ENCODE measurements around the gene YBX1. TPM values are rescaled to one million over a fixed set of nuclear protein-coding genes. Genes with fewer than 3 reads are reported as not detected.
A peak's percentile ranks its signal among the peaks of the same experiment; 100 is the strongest.

YBX1 gene
- total RNA-seq, 1 donor from 2014 or later, result 538 TPM

- TF ChIP-seq CTCF (IDR thresholded peaks at IDR 0.05), result peak; percentile 26
- Mint-ChIP-seq H3K4me1 (ENCODE audit: unreplicated experiment) (peaks cover 21% of the 10 kb centered on the region), H3K9me3 (ENCODE audit: unreplicated experiment) (no peaks in the 10 kb centered on the region), H3K36me3 (ENCODE audit: unreplicated experiment) (peaks cover 5% of the 10 kb centered on the region), H3K27ac (ENCODE audit: unreplicated experiment) (peak within 1 kb of the TSS; percentile 92), H3K27me3 (ENCODE audit: unreplicated experiment) (peaks cover 11% of the 10 kb centered on the region), H3K4me3 (ENCODE audit: unreplicated experiment) (peak within 1 kb of the TSS; percentile 98)
- DNase-seq (ENCODE audit: extremely low spot score, unreplicated experiment), result peak; percentile 96
Observed at GRCh38 chr1:42657981-42658876, 24.0 kb upstream of the YBX1 start, which contains the start of gene PPIH. Gene PPIH (plus strand): TSS chr1:42658423. CDS start chr1:42658447, 24 bp downstream.

GRCh38 chr1:42658877-42659337 lies 23.3 kb upstream of the YBX1 start:
- TF ChIP-seq CTCF (IDR thresholded peaks at IDR 0.05), result no peak
- Mint-ChIP-seq H3K27ac (ENCODE audit: unreplicated experiment) (peak overlapping the region; percentile 92), H3K36me3 (ENCODE audit: unreplicated experiment) (peaks cover 8% of the 10 kb centered on the region), H3K9me3 (ENCODE audit: unreplicated experiment) (no peaks in the 10 kb centered on the region), H3K4me3 (ENCODE audit: unreplicated experiment) (peak overlapping the region; percentile 98), H3K4me1 (ENCODE audit: unreplicated experiment) (peaks cover 21% of the 10 kb centered on the region), H3K27me3 (ENCODE audit: unreplicated experiment) (peaks cover 4% of the 10 kb centered on the region)
- no peak for DNase-seq (ENCODE audit: extremely low spot score, unreplicated experiment)

GRCh38 chr1:42660907-42661500 lies 21.2 kb upstream of the YBX1 start:
- H3K4me1 Mint-ChIP-seq (ENCODE audit: unreplicated experiment), result peaks cover 21% of the 10 kb centered on the region
- no peak for DNase-seq (ENCODE audit: extremely low spot score, unreplicated experiment)
- TF ChIP-seq CTCF (IDR thresholded peaks at IDR 0.05), result no peak
- H3K27me3 Mint-ChIP-seq (ENCODE audit: unreplicated experiment), result peaks cover 2% of the 10 kb centered on the region
- H3K36me3 Mint-ChIP-seq (ENCODE audit: unreplicated experiment), result peaks cover 12% of the 10 kb centered on the region
- H3K9me3 Mint-ChIP-seq (ENCODE audit: unreplicated experiment), result no peaks in the 10 kb centered on the region
- no peak overlapping the region for H3K27ac Mint-ChIP-seq (ENCODE audit: unreplicated experiment)
- peak overlapping the region; percentile 33 for H3K4me3 Mint-ChIP-seq (ENCODE audit: unreplicated experiment)

- no peak for DNase-seq (ENCODE audit: extremely low spot score, unreplicated experiment)
- no peak overlapping the region for H3K4me3 Mint-ChIP-seq (ENCODE audit: unreplicated experiment)
- TF ChIP-seq CTCF (IDR thresholded peaks at IDR 0.05), result no peak
- H3K27ac Mint-ChIP-seq (ENCODE audit: unreplicated experiment), result no peak overlapping the region
- H3K27me3 Mint-ChIP-seq (ENCODE audit: unreplicated experiment), result no peaks in the 10 kb centered on the region
- H3K36me3 Mint-ChIP-seq (ENCODE audit: unreplicated experiment), result peaks cover 36% of the 10 kb centered on the region
- no peaks in the 10 kb centered on the region for H3K9me3 Mint-ChIP-seq (ENCODE audit: unreplicated experiment)
- H3K4me1 Mint-ChIP-seq (ENCODE audit: unreplicated experiment), result no peaks in the 10 kb centered on the region
Observed at GRCh38 chr1:42669936-42670335, 12.3 kb upstream of the YBX1 start.

- no peak overlapping the region for H3K4me3 Mint-ChIP-seq (ENCODE audit: unreplicated experiment)
- DNase-seq (ENCODE audit: extremely low spot score, unreplicated experiment), result no peak
- no peaks in the 10 kb centered on the region for H3K9me3 Mint-ChIP-seq (ENCODE audit: unreplicated experiment)
- peaks cover 36% of the 10 kb centered on the region for H3K36me3 Mint-ChIP-seq (ENCODE audit: unreplicated experiment)
- no peak overlapping the region for H3K27ac Mint-ChIP-seq (ENCODE audit: unreplicated experiment)
- no peaks in the 10 kb centered on the region for H3K27me3 Mint-ChIP-seq (ENCODE audit: unreplicated experiment)
- H3K4me1 Mint-ChIP-seq (ENCODE audit: unreplicated experiment), result no peaks in the 10 kb centered on the region
- no peak for TF ChIP-seq CTCF (IDR thresholded peaks at IDR 0.05)
Observed at GRCh38 chr1:42670425-42670824, 11.8 kb upstream of the YBX1 start.
